GM23338 (cell line): Measurements from ENCODE around the gene MRPS12.

Experiments
- EZH2phosphoT487 ChIP-seq: fragments of 200-600 bp; sonication (generic); IDR thresholded peaks from one replicate; pipeline ENCODE4 v1.8.1; 2018; ENCODE audit warnings: antibody characterized with exemption; ENCODE audit not compliant: unreplicated experiment
- TF ChIP-seq, protein P1 (sequence below), 2 experiments: fragments of 200-600 bp in 1 of 2; sonication (generic) in 1 of 2; conservative IDR thresholded peaks; 2 replicates each; pipeline versions ENCODE4 v1.5.1 to v1.6.1; 2016 to 2017; ENCODE audit warnings: antibody characterized with exemption in 2 of 2, low read depth in 2 of 2, mild to moderate bottlenecking in 2 of 2, moderate library complexity in 1 of 2
- TF ChIP-seq, protein P2 (sequence below): IDR thresholded peaks from one replicate; pipeline ENCODE4 v1.6.1; 2018; ENCODE audit warnings: antibody characterized with exemption; ENCODE audit not compliant: unreplicated experiment

DNA sequence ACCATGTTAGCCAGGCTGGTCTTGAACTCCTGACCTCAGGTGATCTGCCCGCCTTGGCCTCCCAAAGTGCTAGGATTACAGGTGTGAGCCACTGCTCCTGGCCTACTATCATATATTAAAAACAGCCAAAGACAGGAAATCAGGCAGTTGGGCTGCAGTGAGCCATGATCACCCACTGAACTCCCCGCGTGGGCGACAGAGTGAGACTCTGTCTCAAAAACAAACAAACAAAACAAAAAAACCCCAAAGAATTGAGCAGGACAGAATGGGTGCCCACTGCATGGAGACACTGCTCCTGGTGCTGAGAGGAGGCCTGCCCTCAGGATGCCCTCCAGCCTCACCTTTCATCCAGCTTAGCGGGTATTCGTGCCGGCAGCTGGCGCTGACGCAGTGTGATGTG is 47.5 kb upstream of the MRPS12 start:
- TF ChIP-seq, protein P1, sequence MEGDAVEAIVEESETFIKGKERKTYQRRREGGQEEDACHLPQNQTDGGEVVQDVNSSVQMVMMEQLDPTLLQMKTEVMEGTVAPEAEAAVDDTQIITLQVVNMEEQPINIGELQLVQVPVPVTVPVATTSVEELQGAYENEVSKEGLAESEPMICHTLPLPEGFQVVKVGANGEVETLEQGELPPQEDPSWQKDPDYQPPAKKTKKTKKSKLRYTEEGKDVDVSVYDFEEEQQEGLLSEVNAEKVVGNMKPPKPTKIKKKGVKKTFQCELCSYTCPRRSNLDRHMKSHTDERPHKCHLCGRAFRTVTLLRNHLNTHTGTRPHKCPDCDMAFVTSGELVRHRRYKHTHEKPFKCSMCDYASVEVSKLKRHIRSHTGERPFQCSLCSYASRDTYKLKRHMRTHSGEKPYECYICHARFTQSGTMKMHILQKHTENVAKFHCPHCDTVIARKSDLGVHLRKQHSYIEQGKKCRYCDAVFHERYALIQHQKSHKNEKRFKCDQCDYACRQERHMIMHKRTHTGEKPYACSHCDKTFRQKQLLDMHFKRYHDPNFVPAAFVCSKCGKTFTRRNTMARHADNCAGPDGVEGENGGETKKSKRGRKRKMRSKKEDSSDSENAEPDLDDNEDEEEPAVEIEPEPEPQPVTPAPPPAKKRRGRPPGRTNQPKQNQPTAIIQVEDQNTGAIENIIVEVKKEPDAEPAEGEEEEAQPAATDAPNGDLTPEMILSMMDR (conservative IDR thresholded peaks at IDR 0.05; ENCODE audit: low read depth in 2 of 2), result no peak
- TF ChIP-seq, protein P2, sequence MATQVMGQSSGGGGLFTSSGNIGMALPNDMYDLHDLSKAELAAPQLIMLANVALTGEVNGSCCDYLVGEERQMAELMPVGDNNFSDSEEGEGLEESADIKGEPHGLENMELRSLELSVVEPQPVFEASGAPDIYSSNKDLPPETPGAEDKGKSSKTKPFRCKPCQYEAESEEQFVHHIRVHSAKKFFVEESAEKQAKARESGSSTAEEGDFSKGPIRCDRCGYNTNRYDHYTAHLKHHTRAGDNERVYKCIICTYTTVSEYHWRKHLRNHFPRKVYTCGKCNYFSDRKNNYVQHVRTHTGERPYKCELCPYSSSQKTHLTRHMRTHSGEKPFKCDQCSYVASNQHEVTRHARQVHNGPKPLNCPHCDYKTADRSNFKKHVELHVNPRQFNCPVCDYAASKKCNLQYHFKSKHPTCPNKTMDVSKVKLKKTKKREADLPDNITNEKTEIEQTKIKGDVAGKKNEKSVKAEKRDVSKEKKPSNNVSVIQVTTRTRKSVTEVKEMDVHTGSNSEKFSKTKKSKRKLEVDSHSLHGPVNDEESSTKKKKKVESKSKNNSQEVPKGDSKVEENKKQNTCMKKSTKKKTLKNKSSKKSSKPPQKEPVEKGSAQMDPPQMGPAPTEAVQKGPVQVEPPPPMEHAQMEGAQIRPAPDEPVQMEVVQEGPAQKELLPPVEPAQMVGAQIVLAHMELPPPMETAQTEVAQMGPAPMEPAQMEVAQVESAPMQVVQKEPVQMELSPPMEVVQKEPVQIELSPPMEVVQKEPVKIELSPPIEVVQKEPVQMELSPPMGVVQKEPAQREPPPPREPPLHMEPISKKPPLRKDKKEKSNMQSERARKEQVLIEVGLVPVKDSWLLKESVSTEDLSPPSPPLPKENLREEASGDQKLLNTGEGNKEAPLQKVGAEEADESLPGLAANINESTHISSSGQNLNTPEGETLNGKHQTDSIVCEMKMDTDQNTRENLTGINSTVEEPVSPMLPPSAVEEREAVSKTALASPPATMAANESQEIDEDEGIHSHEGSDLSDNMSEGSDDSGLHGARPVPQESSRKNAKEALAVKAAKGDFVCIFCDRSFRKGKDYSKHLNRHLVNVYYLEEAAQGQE, result no peak
- TF ChIP-seq EZH2phosphoT487, result no peak
